ENCODE results near the gene SPTLC1. TPM values are rescaled to one million over a fixed set of nuclear protein-coding genes. Genes with fewer than 3 reads are reported as not detected.

Gene SPTLC1
- total RNA-seq, 1 donor from 2014 or later: 11.6 TPM

DNA sequence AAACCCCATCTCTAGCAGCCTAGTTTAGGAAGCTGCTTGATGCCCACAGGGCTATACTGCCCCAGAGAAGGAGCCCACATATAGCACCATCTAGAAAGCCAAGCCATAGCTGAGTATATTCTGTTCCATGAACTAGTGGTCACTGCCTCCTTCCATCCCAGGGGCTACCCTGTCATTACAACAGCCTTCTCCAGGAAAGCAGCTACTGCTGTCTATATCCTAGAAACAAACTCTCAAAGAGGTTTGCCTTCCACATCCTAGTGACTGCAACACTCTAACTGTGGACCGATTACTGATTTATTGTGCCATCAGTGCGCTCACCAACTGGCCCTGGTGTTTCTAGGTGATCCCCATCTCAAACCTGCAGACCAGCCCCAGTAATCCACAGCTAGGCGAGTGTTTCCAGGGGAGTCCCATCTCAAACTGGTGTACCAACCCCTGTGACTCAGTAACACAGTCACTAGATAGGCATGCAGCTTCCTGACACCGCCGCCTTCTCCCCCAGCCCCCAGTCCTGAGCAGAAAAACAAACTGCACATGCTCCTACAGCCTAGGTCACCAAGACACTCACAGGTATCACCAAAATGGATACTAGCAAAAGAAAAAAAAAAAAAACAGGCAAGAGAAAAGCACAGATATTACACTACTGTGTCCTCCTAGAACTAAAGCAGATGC, 14.8 kb downstream of the SPTLC1 start:
- DNase-seq (ENCODE audit: low spot score): no peak
- ATAC-seq: no peak

DNA sequence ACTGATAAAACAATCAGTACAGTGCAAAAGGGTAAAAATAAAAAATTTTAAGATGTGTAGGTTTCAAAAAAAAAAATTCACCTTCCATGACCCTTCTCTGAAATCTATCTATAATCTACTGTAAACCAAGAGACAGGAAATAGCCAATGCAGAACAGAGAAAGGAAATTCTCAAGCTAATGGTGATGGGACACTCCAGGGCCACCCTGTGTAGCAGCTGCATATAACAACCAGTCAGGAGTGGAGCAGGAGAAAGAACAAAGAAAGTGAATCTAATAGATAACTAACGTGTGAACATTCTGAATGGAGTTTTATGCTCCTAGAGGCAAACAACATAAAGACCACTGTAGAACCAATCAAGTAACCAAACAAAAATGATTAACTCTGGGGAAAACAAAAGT, 16.6 kb downstream of the SPTLC1 start:
- ATAC-seq: no peak
- no peak for DNase-seq (ENCODE audit: low spot score)

DNA sequence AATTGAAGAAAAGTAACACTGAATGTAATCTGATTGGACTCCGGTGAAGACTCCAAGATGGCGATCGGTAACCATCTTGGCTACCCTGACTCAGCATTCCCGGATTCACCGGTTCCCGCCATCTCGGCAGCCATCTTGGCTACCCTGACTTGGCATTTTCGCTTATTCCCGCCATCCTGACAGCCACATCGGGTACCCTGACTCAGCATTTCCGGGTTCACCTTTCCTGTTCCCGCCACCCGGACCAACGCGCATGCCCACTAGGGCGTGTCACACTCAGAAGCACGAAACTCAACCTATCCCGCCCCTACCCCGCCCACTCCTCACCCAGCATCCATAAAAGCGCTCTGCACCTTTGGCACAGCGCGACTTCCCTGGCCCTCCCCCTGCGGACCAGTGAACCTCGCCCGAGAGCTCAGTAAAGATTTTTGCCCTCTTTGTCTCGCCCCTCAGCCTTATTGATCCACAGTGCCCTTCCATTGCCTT, 17.2 kb downstream of the SPTLC1 start:
- peak; percentile 89 for DNase-seq (ENCODE audit: low spot score)
- ATAC-seq: peak; percentile 80

DNA sequence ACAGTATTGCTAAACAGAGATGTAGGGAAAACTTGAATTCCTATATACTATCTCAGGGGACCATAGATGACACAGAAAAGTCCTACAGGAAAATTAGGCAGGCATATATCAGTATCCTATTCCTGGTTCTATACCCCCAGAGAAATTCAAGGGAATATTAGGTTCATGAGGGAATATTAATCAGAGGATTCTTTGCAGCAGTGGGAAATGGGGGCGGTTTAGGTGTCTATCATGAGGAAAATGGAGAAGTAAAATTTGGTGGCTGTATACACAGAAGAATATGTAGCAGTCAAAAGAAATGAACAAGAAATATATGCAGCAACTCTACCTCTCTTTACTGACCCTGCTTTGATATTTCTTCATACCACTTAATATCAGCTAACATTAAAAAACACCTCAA, 20.0 kb downstream of the SPTLC1 start:
- DNase-seq (ENCODE audit: low spot score) (no peak), ATAC-seq (no peak)

DNA sequence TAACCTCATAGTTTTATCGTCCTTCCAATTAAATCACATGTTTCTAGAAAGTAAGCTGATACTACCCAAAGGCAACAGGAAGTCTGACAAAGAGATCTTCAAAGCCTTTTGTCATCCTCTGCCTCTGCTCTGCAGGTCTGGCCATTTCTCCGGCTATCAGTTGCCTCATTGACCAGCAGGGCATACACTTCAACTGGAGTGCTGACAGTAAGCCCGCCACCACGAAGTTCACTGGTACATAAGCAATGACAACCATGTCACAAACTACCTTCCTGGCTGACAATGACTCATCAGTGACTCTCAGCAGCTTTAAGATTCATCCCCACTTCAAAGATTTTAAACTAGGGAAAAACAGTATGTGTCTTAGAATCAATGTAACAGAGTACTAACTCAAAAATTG, 20.6 kb downstream of the SPTLC1 start:
- ATAC-seq: no peak
- no peak for DNase-seq (ENCODE audit: low spot score)

GRCh38 chr9:92077888-92078287, 37.3 kb downstream of the SPTLC1 start:
- ATAC-seq (no peak), DNase-seq (ENCODE audit: low spot score) (no peak)

DNA sequence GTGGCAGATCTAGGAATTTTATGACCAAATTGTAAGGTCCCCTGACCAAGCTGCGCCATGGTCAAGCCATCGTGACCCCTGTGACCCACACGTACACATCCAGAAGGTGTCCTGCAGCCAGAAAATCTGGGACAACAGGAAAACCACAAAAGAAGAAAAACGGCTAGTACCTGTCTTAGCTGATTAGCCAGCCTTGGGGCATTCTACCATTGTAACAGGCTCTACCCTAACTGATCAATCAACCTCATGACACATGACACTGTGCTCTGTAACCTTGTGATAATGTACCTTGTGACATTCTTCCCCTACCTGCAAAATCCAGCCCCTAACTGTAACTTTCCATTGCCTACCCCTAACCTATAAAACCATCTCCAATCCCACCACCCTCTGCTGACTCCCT, 43.6 kb downstream of the SPTLC1 start:
- DNase-seq (ENCODE audit: low spot score) (no peak), ATAC-seq (no peak)

GRCh38 chr9:92066168-92066567, 49.0 kb downstream of the SPTLC1 start:
- ATAC-seq: no peak
- no peak for DNase-seq (ENCODE audit: low spot score)

GRCh38 chr9:92064711-92065110, 50.5 kb downstream of the SPTLC1 start:
- no peak for ATAC-seq
- DNase-seq (ENCODE audit: low spot score): no peak

- ATAC-seq: no peak
- no peak for DNase-seq (ENCODE audit: low spot score)
Measured at GRCh38 chr9:92061184-92061583, 54.0 kb downstream of the SPTLC1 start.

DNA sequence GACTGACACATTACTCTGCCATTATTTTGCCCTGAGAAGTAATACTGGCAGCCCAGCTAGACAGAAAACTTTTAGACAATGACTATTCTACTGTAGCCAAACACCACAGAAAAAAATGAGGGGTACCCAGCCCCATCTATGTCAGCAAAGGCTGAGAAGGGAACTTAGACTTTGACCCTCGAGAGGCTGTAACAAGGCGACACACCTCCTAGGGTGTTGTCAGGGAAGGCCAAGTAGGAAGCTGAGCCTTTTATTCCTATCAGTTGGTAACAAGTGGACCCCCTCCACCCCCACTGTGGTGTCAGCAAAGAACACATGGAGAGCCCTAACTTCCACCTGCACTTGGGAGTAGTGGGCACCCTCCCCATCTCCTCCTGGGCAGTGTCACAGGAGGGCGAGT, 55.6 kb downstream of the SPTLC1 start:
- no peak for DNase-seq (ENCODE audit: low spot score)
- no peak for ATAC-seq

GRCh38 chr9:92058723-92059444, 56.3 kb downstream of the SPTLC1 start:
- ATAC-seq (no peak), DNase-seq (ENCODE audit: low spot score) (no peak)

GRCh38 chr9:92058026-92058425, 57.2 kb downstream of the SPTLC1 start:
- ATAC-seq (no peak), DNase-seq (ENCODE audit: low spot score) (no peak)

DNA sequence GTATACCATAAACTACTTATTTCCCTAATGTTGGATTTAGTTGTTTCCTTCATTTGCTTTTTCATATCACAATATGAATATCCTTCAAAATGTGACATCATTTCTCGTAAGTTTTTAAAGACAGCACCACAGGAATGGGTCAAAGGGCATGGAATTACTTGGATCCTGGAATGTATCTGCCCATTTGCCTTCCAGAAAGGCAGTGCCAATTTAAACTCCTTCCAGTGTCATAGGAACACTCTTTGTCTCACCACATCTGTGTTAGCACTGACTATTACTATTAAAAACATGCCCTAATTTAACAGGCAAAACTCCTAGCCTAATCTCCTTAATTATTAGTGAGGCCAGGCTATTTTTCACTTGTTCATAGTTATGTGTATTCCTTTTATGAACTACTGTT, 58.0 kb downstream of the SPTLC1 start:
- no peak for DNase-seq (ENCODE audit: low spot score)
- ATAC-seq: no peak

- DNase-seq (ENCODE audit: low spot score): no peak
- ATAC-seq: no peak
Measured at GRCh38 chr9:92055624-92056023, 59.6 kb downstream of the SPTLC1 start.

DNA sequence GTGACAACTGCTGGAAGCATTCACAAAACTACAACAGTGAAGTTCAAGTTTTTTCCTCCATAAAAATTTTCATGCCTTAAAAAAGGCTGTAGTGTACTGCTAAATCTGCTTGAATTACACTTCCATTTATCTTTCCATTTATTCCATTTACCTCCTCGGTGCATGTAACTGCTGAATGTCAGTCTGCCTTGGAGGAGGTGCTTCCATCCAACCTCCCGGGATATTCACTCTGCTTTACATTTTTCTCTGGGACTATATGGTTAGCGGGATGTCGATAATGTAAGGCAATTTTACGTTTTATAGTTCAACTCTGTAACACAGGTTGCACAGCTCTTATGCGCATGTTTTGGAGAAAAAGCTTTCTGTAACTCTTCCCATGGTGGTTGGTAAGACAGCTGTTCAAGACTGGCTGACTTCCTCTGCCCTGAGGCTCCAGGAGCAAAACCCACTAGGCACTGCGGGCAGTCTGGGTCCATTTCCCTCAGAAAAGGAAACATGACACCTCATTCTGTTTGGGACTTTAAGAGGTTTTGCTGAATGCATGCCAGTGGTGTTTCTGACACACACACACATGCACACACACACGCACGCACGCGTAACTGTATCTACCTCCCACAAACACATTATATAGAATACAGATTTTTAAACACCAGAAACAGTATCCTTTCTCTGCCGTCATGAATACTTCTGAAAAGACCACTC, 66.1 kb downstream of the SPTLC1 start:
- no peak for DNase-seq (ENCODE audit: low spot score)

GRCh38 chr9:92047500-92047899, 67.7 kb downstream of the SPTLC1 start:
- DNase-seq (ENCODE audit: low spot score): no peak
- ATAC-seq: no peak

More for the DNA sequence above, 66.1 kb downstream of the SPTLC1 start:
- no peak for ATAC-seq

GRCh38 chr9:92046676-92047075, 68.5 kb downstream of the SPTLC1 start:
- DNase-seq (ENCODE audit: low spot score) (no peak), ATAC-seq (no peak)

DNA sequence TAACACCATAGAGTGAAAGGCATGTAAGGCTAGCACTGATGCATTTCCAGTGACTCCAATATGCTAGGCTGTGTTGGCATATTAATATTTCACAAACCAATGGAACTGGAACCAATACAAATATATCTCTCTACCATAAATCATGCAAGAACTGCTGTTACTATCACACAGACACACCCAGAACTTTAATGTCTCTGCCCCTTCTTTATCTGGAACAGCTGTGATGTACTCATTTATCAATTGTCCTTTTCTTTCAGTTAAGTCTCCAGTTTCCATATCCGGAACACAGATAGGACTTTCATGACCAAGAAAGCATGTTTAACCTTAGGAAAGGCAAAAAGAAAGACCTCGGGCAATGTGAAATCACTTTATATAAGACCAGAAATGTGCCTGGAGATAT, 70.3 kb downstream of the SPTLC1 start:
- ATAC-seq (no peak), DNase-seq (ENCODE audit: low spot score) (no peak)

DNA sequence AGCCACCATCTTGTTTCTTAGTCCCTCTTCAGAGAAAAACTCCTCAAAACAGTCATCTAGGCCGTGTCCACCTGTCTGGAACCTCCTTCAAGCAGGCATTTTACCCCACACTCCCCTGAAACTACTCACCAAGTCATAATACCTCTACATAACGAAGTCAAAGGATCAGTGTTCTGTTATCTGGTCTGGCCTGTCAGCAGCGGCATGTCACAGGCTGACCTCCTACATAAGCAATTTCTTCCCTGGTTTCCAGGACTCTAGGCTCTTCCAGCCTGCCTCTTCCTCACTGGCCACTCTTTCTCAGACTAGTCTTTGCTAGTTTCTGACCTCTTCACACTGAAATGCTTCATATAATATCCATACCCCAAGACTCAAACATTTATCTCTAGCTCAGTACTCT, 72.2 kb downstream of the SPTLC1 start:
- ATAC-seq (no peak), DNase-seq (ENCODE audit: low spot score) (no peak)

DNA sequence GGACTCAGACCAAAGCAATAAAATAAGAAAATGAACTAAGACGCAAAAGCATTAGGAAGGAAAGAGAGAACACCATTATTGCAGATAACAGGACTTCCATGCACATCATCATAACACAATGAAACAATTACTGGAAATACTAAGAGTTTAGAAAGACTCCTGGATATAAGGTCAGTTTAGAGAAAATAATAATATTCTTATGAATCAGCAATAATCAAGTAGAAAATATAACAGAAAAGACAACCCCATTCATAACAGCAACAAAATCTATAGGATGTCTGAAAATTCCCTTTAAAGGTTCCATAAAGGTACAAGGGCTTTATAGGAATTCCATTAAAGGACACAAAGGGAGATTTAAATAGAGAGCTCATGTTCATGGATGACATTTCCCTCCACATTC, 73.0 kb downstream of the SPTLC1 start:
- DNase-seq (ENCODE audit: low spot score): no peak
- ATAC-seq: no peak

DNA sequence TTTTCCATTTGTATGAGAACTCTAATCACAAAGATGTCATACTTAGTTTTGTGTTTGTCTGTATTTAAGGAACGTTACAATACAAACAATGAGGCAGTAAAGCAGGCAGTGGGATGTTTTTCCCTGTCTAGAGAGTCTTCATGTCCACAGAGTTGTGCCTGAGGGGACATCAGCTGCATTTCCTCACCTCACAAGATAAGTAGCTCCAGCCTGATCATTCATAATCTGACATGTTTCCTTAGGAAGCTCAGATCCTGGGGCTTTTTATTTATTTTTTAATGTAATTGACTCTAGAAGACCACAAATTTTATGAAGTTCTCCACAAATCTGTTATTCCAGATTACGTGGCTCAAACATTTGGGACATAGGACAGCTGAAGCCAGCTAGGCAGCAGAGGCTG, 78.5 kb downstream of the SPTLC1 start:
- ATAC-seq: no peak
- DNase-seq (ENCODE audit: low spot score): no peak

Measured in left lobe of liver (tissue), 2 donors.